Epidermal melanocyte (primary cell): ENCODE results near the gene TSR2.
A peak's percentile ranks its signal among the peaks of the same experiment; 100 is the strongest.
"Not testable (repeated sequence)": the region's sequence is repeated elsewhere in the genome, so short reads cannot be mapped to it uniquely, and the experiment has no call there.

Experiments
- DNase-seq: peaks from one replicate; pipeline ENCODE4 v3.0.0; 2011; ENCODE audit warnings: low spot score; ENCODE audit not compliant: insufficient read length

Gene TSR2

DNA sequence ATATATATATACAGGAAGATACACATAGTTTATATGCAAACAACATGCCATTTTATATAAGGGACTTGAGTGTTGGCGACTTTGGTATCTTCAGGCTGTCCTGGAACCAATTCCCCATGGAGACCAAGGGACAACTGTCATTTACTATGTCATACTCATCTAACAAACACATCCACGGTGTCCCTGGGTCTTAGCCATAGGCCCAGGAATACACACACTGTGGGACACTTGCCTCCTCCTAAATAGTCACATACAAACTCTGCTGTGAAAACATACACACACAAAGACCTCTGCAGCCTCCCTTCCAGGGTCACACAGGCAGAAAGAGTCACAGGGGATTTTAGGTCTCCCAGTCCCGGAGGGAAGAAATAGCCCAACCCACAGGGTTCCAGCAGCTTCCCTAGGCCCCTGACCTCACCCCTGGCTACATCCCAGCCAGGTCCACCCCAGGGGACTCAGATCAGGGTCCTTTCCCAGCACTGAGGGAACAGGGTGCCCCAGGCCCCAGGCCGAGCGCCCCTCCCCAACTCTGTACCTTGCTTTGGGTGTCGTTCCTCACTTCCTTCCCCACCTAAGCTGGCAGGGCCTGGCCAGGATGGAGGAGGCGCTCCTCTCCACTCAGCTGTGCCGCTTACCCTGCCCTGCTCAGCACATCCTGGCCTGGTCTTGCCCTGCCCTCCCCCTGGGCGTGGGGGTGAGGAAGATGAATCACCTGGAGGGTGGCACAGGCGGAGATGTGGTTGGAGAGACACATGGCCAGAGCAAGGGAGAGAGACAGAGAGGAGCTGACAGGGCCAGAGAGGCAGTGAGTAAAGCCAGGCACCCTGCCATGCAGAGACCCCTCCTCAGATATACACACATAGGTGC is 34.0 kb downstream of the TSR2 start:
- no peak for DNase-seq

DNA sequence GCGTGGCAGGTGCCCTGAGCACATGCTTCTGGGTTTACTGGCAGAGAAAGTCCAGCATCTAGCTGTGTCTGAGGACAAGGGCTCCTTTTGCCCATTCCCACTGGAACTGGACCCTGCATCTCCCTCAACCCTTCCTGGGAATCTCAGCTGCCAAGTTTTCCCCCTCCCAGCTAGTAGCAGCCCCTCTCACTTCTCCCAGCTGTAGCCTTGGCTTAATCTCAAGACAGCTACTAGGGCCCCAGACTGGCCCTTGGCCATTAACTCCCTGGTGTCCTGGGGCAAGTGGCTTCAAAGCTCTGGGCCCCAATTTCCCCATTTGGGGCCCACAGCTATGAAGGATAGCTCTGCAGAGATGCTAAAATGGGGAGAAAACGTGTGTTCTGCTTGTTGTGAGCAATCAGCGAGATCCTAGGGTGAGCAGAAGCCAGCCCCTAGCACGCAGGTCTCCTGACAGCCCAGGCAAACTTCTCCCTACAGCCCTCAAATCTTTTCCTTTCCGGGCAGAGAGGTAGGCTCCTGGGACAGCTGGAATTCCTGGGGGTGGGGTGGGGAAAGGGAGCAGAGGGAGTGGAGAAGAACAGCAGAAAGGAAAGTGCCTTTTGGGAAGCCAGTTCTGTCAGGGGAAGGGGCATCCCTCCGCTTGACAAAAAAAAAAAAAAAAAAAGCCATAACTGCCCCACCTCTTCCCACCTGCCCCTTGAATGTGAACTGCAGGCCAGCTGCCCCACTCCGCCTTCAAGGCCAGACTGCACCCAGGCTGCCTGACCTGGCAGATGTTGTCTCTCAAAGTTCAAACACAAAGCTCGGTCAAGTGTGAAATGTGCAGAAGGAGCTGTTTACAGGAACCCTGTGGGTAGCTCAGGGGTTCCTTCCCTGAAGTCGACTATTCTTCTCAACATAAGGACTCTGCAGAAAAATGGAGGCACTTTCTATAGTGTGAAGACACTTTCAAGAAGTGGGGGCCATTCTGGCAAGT is 39.2 kb downstream of the TSR2 start:
- DNase-seq, result no peak

DNA sequence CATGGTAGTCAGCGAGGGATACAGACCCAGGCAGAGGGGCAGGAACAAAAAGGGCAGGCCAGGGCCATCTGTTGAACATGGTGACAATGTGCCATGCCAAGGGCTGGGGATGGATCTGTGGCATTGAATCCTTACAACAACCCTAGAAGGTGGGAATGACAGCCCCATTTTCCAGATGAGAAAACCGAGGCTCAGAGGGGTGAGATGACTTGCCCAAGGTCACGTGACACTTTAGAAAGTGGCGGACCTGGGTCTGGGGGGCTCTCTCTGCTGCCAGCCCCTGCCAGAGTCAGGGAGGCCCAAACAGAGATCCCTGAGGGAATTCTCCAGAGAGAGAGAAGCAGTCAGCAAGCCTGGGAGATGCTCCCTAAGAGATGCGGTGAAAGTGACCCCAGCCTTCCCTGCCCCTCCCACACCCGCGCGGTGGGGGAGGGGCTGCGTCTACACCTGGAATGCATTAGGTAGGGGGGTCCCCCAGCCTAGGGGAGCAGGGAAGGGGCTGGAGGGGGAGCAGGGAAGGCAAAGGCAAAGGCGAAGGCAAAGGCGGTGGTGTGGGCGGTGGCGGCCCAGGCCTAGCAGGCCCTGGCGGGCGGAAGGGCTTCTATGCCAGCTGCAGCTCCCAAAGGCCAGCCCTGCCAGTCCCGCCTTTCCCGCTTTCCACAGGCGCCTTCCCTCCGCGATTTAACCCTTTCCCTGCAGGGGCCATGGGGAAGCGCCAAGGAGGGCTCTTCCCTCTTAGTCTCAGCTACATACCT is 42.8 kb downstream of the TSR2 start:
- peak; percentile 14 for DNase-seq

DNA sequence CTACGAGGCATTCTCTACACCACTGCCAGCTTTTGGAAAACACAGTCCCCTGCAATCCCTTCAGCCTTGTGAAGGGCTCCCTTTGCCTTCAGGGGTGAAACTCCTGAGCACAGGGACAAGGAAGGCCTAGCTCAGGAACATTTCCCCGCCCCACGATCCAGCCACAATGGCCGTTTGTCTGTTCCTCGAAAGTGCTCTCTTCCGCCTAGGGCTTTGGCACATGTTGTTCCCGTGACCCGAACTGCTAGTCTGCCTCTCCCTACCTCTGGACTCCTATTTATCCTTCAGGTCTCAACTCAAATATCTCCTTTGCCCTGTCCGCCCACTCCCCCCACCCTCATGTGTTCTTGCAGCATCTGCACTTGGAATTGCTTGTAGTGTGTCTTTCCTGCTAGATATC is 43.7 kb downstream of the TSR2 start:
- DNase-seq, result peak; percentile 24

DNA sequence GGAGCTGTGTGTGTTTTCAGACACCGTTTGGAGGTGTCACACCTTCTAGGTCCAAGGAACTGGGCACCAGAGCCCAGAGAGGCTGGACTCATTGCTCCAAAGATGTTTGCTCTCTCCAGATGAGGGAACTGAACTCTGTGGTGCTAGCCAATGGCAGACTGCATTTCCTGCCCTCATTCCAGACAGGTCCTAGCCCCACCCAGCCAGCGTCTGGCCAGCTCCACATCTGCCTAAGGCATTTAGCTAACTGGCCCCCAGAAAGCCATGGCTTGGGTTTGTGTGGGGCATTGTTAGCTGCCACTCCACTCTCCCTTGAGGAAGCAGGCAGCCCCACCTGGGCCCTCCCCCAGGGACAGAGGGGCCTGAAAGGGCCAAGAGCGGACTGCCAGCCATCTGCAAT is 44.5 kb downstream of the TSR2 start:
- DNase-seq, result no peak

DNA sequence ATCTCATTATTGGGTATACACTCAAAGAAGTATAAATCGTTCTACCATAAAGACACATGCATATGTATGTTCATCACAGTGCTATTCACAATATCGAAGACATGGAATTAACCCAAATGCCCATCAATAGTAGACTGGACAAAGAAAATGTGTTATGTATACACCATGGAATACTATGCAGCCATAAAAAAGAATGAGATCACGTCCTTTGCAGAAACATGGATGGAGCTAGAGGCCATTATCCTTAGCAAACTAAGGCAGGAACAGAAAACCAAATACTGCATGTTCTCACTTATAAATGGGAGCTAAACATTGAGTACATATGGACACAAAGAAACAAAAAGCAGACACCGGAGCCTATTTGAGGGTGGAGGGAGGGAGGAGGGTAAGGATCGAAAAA is 49.6 kb downstream of the TSR2 start:
- DNase-seq, result not testable (repeated sequence)

DNA sequence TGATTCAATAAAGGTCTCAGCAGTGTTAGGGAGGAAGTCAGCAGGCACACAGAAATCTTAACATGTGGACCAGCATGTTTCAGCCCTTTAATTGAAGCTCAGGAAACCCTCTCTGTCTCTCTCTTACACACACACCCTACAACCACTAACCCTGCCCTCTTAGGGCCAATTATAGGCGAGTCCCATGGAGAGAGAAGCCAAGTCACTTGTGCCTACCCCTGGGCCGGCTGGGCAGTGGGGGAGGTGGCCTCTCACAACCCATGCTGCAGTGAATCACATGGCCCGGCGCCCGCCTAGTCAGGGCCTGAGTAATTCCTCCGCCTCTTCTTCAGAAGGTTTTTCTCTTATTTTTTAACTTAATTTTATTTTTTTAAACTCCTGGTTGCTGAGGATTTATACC is 52.1 kb downstream of the TSR2 start:
- peak; percentile 18 for DNase-seq

DNA sequence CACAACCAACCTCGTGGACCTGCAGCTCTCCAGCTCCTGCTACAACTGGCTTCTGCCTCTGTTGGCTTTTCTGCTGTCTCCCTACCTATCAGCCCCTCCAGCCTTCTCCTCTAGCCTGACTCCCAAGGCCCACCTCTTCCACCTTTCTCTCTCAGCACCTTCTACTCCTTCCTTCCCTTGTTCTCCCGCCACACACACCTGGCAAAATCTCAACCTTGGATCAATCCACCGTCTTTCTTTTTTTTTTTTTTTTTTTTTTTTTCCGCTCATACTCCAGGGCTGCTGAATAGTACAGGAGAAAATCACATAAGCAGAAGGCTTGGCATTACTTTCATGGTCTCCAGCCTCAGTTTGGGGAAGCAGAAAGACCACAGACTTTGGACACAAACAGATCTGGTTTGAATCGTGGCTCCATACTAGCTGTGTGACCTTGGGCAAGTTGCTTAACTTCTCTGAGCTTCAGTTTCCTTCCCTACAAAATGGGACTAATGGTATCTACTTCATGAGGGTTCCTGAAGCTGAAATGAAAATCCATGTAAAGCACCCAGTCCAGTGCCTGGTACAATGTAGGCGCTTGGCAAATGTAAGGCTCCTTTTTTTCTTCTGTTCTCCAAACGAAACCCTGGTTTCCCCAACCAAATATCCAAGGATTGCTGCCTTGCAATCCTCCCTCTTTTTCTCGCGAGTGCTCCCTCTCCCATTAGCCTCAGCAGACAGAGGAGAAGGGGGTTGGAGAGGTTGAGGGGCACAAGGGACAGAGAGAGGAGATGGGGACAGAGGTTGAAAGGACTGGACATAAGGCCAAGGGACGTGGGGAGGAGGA is 54.2 kb downstream of the TSR2 start:
- no peak for DNase-seq
